ENCODE results near the gene OXLD1.

DNA sequence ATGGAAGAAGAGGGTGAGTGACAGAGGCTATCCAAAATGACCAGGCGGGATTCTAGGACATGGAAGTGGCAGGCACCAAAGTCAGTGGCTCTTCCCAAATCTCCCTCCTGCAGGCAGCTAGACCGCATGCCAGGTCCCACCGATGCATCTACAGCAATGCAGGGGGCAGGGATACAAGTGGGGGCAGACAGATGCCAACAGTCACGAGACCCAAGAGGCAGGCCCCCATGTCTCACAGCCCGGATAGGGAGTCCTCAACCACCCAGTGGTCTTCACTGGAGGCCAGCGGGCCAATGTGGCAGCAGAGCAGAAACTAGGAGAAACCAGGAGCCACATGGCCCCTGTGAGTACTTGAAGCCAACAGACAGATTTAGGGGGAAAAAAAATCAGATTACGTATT lies 49.5 kb downstream of the OXLD1 start:
- TF ChIP-seq, protein P1, sequence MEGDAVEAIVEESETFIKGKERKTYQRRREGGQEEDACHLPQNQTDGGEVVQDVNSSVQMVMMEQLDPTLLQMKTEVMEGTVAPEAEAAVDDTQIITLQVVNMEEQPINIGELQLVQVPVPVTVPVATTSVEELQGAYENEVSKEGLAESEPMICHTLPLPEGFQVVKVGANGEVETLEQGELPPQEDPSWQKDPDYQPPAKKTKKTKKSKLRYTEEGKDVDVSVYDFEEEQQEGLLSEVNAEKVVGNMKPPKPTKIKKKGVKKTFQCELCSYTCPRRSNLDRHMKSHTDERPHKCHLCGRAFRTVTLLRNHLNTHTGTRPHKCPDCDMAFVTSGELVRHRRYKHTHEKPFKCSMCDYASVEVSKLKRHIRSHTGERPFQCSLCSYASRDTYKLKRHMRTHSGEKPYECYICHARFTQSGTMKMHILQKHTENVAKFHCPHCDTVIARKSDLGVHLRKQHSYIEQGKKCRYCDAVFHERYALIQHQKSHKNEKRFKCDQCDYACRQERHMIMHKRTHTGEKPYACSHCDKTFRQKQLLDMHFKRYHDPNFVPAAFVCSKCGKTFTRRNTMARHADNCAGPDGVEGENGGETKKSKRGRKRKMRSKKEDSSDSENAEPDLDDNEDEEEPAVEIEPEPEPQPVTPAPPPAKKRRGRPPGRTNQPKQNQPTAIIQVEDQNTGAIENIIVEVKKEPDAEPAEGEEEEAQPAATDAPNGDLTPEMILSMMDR (IDR thresholded peaks at IDR 0.05): no peak
- TF ChIP-seq POLR2AphosphoS5 (IDR thresholded peaks at IDR 0.05; ENCODE audit: insufficient read depth in 1 of 2, low read depth in 1 of 2): no peak
